Mesenchymal stem cell (in vitro differentiated cells and primary cell): ENCODE measurements around the gene ZSWIM8.

Experiments used
- DNase-seq: peaks from one replicate; pipeline ENCODE4 v3.0.0-alpha.2; 2013
- H2AFZ ChIP-seq: one replicate; pipeline ENCODE4 v1.6.1; 2013; ENCODE audit warnings: low read depth, mild to moderate bottlenecking, control low read depth, inconsistent platforms, low read length, moderate library complexity
- H2AK5ac ChIP-seq: 2 replicates; pipeline ENCODE4 v1.6.1; 2013; ENCODE audit warnings: low read length, moderate library complexity, mild to moderate bottlenecking, inconsistent platforms; ENCODE audit not compliant: severe bottlenecking
- H2BK120ac ChIP-seq: one replicate; pipeline ENCODE4 v1.6.1; 2013; ENCODE audit warnings: low read depth, mild to moderate bottlenecking, inconsistent platforms, low read length, moderate library complexity
- H2BK12ac ChIP-seq, 2 experiments: one replicate each; pipeline ENCODE4 v1.6.1; 2013; ENCODE audit warnings: inconsistent platforms in 2 of 2, low read length in 2 of 2, mild to moderate bottlenecking in 2 of 2, moderate library complexity in 2 of 2, control low read depth in 1 of 2
- H2BK15ac ChIP-seq: one replicate; pipeline ENCODE4 v1.6.1; 2013; ENCODE audit warnings: mild to moderate bottlenecking, low read depth, inconsistent platforms; ENCODE audit not compliant: poor library complexity, severe bottlenecking
- H2BK5ac ChIP-seq: 2 replicates; pipeline ENCODE4 v1.6.1; 2013; ENCODE audit warnings: low read depth, mild to moderate bottlenecking, low read length, control low read depth, inconsistent platforms; ENCODE audit not compliant: poor library complexity, severe bottlenecking
- H3K14ac ChIP-seq, 2 experiments: one replicate each; pipeline ENCODE4 v1.6.1; 2013; ENCODE audit warnings: inconsistent platforms in 2 of 2, low read length in 2 of 2, control low read depth in 1 of 2, mild to moderate bottlenecking in 1 of 2, moderate library complexity in 1 of 2
- H3K18ac ChIP-seq, 2 experiments: one replicate each; pipeline ENCODE4 v1.6.1; 2013; ENCODE audit warnings: inconsistent platforms in 2 of 2, low read length in 2 of 2, control low read depth in 1 of 2, low read depth in 1 of 2, mild to moderate bottlenecking in 1 of 2
- H3K23ac ChIP-seq, 2 experiments: one replicate each; pipeline ENCODE4 v1.6.1; 2013; ENCODE audit warnings: inconsistent platforms in 2 of 2, low read length in 2 of 2, mild to moderate bottlenecking in 2 of 2, moderate library complexity in 2 of 2, control low read depth in 1 of 2
- H3K27ac ChIP-seq: 2 replicates; pipeline ENCODE4 v1.5.1; 2013; ENCODE audit warnings: mild to moderate bottlenecking, moderate library complexity, low read length, control low read depth, inconsistent platforms; ENCODE audit not compliant: poor library complexity, severe bottlenecking
- H3K27me3 ChIP-seq, 2 experiments: 2 replicates each; pipeline versions ENCODE4 v1.6.1 to v1.7.0; 2013; ENCODE audit warnings: low read length in 2 of 2, mild to moderate bottlenecking in 2 of 2, moderate library complexity in 2 of 2, control low read depth in 1 of 2, inconsistent platforms in 1 of 2; ENCODE audit not compliant: control insufficient read depth in 1 of 2, insufficient read depth in 1 of 2
- H3K36me3 ChIP-seq, 2 experiments: 2 replicates each; pipeline versions ENCODE4 v1.6.1 to v1.7.0; 2013; ENCODE audit warnings: low read length in 2 of 2, control low read depth in 1 of 2, inconsistent platforms in 1 of 2, low read depth in 1 of 2, mild to moderate bottlenecking in 1 of 2; ENCODE audit not compliant: insufficient read depth in 2 of 2, control insufficient read depth in 1 of 2
- H3K4ac ChIP-seq, 2 experiments: one replicate each; pipeline ENCODE4 v1.6.1; 2013; ENCODE audit warnings: inconsistent platforms in 2 of 2, low read length in 2 of 2, mild to moderate bottlenecking in 2 of 2, moderate library complexity in 2 of 2, control low read depth in 1 of 2, low read depth in 1 of 2
- H3K4me1 ChIP-seq: 2 replicates; pipeline ENCODE4 v1.6.1; 2013; ENCODE audit warnings: low read depth, low read length, control low read depth; ENCODE audit not compliant: control insufficient read depth, insufficient read depth
- H3K4me2 ChIP-seq: 2 replicates; pipeline ENCODE4 v1.6.1; 2013; ENCODE audit warnings: low read length, mild to moderate bottlenecking, inconsistent platforms; ENCODE audit not compliant: poor library complexity, severe bottlenecking
- H3K4me3 ChIP-seq, 2 experiments: 2 replicates each; pipeline versions ENCODE4 v1.5.1 to v1.7.0; 2013; ENCODE audit warnings: low read length in 2 of 2, mild to moderate bottlenecking in 2 of 2, control low read depth in 1 of 2, low read depth in 1 of 2; ENCODE audit not compliant: insufficient read depth in 1 of 2
- H3K79me1 ChIP-seq: replicated peaks from 2 replicates; pipeline ENCODE4 v1.6.1; 2013; ENCODE audit warnings: mild to moderate bottlenecking, control low read depth, low read length, inconsistent platforms; ENCODE audit not compliant: poor library complexity, severe bottlenecking
- H3K9ac ChIP-seq: 2 replicates; pipeline ENCODE4 v1.7.0; 2013; ENCODE audit warnings: mild to moderate bottlenecking, low read length, moderate library complexity
- H3K9me3 ChIP-seq: 2 replicates; pipeline ENCODE4 v1.7.0; 2013; ENCODE audit warnings: mild to moderate bottlenecking, low read length; ENCODE audit not compliant: control insufficient read depth
- H4K8ac ChIP-seq: one replicate; pipeline ENCODE4 v1.6.1; 2013; ENCODE audit warnings: inconsistent platforms, mild to moderate bottlenecking, low read length, moderate library complexity
- H4K91ac ChIP-seq: one replicate; pipeline ENCODE4 v1.6.1; 2013; ENCODE audit warnings: mild to moderate bottlenecking, low read length, inconsistent platforms
- WGBS: methylation state at CpG from one replicate; pipeline ENCODE4 v1.1.7; 2013; ENCODE audit warnings: mixed read lengths; 5-methylcytosine and 5-hydroxymethylcytosine counted together

Gene ZSWIM8

DNA sequence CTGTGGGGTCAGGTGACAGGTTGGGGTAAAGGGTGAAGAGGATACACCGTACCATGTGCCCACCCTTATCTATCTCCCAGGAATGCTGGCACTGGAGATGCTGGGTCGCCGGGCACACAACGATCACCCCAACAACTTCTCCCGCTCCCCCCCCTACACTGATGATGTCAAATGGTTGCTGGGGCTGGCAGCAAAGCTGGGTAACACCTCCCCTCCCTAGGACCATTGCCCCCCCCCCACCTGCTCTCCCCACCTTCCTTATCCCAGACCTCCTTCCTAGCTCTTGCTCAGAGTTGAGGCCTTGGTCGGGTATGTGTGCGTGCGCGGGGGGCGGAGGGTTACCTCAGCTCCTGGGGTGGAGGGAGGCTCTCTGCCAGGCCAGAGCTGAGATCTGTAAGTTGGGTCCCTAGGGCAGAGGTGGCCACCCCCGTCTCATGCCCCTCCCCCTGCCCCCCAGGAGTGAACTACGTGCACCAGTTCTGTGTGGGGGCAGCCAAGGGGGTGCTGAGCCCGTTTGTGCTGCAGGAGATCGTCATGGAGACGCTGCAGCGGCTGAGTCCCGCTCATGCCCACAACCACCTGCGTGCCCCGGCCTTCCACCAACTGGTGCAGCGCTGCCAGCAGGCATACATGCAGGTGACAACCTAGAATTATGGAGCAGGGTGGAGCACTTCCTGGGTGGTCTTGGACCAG, 15.3 kb downstream of the ZSWIM8 start:
- Histone ChIP-seq H3K4me1 (peaks cover 2% of the 10 kb centered on the region), H3K14ac (no peak overlapping the region), H3K27me3 (no peaks in the 10 kb centered on the region), H3K4ac (no peak overlapping the region), H3K79me1 (peaks cover 2% of the 10 kb centered on the region), H2BK12ac (no peak overlapping the region), H2BK120ac (no peak overlapping the region), H2AFZ (no peak overlapping the region), H3K23ac (no peak overlapping the region), H3K4me2 (no peak overlapping the region), H2BK5ac (no peak overlapping the region), H3K9me3 (no peaks in the 10 kb centered on the region), H3K9ac (no peak overlapping the region), H3K27ac (no peak overlapping the region), H2AK5ac (no peak overlapping the region), H4K91ac (no peak overlapping the region), H3K36me3 (peaks cover 81 to 96% of the 10 kb centered on the region in 2 experiments), H4K8ac (no peak overlapping the region), H3K4me3 (no peak overlapping the region), H2BK15ac (no peak overlapping the region), H3K18ac (no peak overlapping the region)
- DNase-seq, result no peak
- WGBS, result 95% methylated on average over 15 of the region's 20 CpGs

DNA sequence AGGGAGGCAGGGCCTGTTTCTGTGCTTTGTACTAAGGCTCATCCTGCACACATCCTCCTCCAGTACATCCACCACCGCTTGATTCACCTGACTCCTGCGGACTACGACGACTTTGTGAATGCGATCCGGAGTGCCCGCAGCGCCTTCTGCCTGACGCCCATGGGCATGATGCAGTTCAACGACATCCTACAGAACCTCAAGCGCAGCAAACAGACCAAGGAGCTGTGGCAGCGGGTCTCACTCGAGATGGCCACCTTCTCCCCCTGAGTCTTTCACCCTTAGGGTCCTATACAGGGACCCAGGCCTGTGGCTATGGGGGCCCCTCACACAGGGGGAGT, 15.8 kb downstream of the ZSWIM8 start:
- no peak overlapping the region for H3K18ac ChIP-seq
- WGBS, result 94% methylated on average over 13 of the region's 13 CpGs
- no peak for DNase-seq

DNA sequence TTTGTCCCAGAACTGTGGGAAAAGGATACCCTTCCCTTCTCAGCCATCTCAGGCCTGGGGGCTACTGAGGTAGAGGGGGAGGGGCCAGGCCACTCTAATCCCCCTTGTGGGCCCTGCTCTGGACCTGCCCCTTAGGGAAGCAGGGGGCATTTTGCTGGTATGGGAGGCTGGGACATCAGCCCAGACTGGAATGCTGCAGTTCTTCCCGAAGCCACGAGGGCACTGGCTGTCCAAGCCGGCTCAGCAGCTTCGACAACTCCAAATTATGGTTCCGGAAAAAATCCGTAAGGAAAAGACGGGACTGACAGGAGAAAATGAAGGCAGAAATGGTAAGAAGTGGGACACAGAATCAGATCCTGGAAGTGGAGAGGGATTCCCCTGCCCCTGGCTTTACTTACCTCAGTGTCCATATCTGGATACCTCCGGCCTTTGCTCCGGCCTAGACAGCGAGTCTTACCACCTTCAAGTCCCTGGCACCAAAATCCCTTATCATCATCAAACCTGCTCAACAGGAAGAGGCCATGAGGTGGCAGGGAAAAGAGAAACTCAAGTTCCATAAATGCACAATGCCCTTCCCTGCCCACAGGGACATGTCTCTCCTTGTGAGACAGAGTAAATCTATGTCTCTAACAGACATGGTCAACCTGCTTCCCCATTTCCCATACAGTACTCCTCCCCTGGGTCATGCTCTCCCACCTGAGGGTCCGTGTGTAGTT, 17.0 kb downstream of the ZSWIM8 start:
- H4K91ac ChIP-seq, result no peak overlapping the region
- peak overlapping the region; percentile 1 for H3K9ac ChIP-seq
- H2AK5ac ChIP-seq, result no peak overlapping the region
- H2BK12ac ChIP-seq, result no peak overlapping the region
- no peak overlapping the region for H2BK5ac ChIP-seq
- no peak overlapping the region for H3K4me3 ChIP-seq
- no peaks in the 10 kb centered on the region for H3K9me3 ChIP-seq
- H3K27me3 ChIP-seq, result no peaks in the 10 kb centered on the region
- WGBS, result 94% methylated on average over 11 of the region's 11 CpGs
- H2AFZ ChIP-seq, result no peak overlapping the region
- H3K18ac ChIP-seq, result no peak overlapping the region
- no peak for DNase-seq
- no peak overlapping the region for H3K14ac ChIP-seq
- peaks cover 86 to 97% of the 10 kb centered on the region in 2 experiments for H3K36me3 ChIP-seq
- peaks cover 13% of the 10 kb centered on the region for H3K79me1 ChIP-seq
- H4K8ac ChIP-seq, result no peak overlapping the region
- H3K23ac ChIP-seq, result no peak overlapping the region
- H3K4me2 ChIP-seq, result no peak overlapping the region
- H2BK120ac ChIP-seq, result no peak overlapping the region
- H2BK15ac ChIP-seq, result no peak overlapping the region
- no peak overlapping the region for H3K27ac ChIP-seq
- no peak overlapping the region for H3K4ac ChIP-seq
- peaks cover 2% of the 10 kb centered on the region for H3K4me1 ChIP-seq

More for the DNA sequence above, 15.8 kb downstream of the ZSWIM8 start:
- H2AFZ ChIP-seq, result no peak overlapping the region
- H2BK15ac ChIP-seq, result no peak overlapping the region
- no peak overlapping the region for H3K14ac ChIP-seq
- no peak overlapping the region for H3K9ac ChIP-seq
- no peak overlapping the region for H3K27ac ChIP-seq
- no peak overlapping the region for H4K91ac ChIP-seq
- H2BK5ac ChIP-seq, result no peak overlapping the region
- peaks cover 3% of the 10 kb centered on the region for H3K79me1 ChIP-seq
- no peak overlapping the region for H4K8ac ChIP-seq
- no peak overlapping the region for H2AK5ac ChIP-seq
- H3K23ac ChIP-seq, result no peak overlapping the region
- no peak overlapping the region for H3K4me3 ChIP-seq
- peaks cover 2% of the 10 kb centered on the region for H3K4me1 ChIP-seq
- no peaks in the 10 kb centered on the region for H3K9me3 ChIP-seq
- H3K4ac ChIP-seq, result no peak overlapping the region
- H3K4me2 ChIP-seq, result no peak overlapping the region
- no peak overlapping the region for H2BK12ac ChIP-seq
- no peak overlapping the region for H2BK120ac ChIP-seq
- no peaks in the 10 kb centered on the region for H3K27me3 ChIP-seq
- H3K36me3 ChIP-seq, result peaks cover 84 to 97% of the 10 kb centered on the region in 2 experiments

DNA sequence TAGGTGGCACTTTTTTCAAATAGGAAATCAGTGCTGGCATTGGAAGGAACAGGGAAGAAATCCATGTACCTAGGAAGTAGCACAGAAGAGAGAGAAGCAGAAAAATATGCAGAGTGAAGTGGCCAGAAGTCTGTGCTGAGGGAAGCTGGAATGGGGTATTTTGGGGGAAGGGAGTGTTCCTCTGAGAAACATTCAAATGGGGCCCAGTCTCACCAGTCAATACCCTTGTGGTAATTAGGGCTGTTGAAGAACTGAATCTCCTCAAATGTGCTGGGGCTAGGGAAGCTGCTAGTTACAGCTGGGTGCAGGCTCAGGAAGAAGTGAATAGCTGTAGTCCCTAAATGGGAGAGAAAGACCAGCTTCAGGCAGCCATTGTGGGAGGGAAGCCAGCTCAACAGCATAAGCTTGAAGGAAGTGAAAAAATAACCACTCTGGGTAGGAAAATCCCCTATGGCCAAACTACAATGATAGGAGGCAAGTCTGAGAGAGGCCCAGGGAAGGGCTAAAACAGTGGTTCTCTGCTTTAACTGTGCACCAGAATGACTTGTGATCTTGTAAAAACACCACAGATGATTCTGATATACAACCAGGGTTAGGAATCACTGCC, 18.4 kb downstream of the ZSWIM8 start:
- H3K9ac ChIP-seq, result no peak overlapping the region
- H3K4ac ChIP-seq, result no peak overlapping the region
- peaks cover 24% of the 10 kb centered on the region for H3K79me1 ChIP-seq
- H2BK120ac ChIP-seq, result no peak overlapping the region
- H2AK5ac ChIP-seq, result no peak overlapping the region
- no peak overlapping the region for H3K27ac ChIP-seq
- H3K9me3 ChIP-seq, result no peaks in the 10 kb centered on the region
- peaks cover 2% of the 10 kb centered on the region for H3K4me1 ChIP-seq
- no peak overlapping the region for H2BK5ac ChIP-seq
- H3K18ac ChIP-seq, result no peak overlapping the region
- no peaks in the 10 kb centered on the region for H3K27me3 ChIP-seq
- no peak for DNase-seq
- peak overlapping the region; percentile 32 for H4K8ac ChIP-seq
- H3K36me3 ChIP-seq, result peaks cover 87 to 96% of the 10 kb centered on the region in 2 experiments
- no peak overlapping the region for H3K4me3 ChIP-seq
- no peak overlapping the region for H3K14ac ChIP-seq
- H2AFZ ChIP-seq, result no peak overlapping the region
- no peak overlapping the region for H3K4me2 ChIP-seq
- no peak overlapping the region for H2BK15ac ChIP-seq
- H3K23ac ChIP-seq, result no peak overlapping the region
- H2BK12ac ChIP-seq, result no peak overlapping the region
- H4K91ac ChIP-seq, result no peak overlapping the region
